ENCODE results near the gene SEPTIN1.
"Not testable (repeated sequence)": the region's sequence is repeated elsewhere in the genome, so short reads cannot be mapped to it uniquely, and the experiment has no call there.

Gene SEPTIN1

DNA sequence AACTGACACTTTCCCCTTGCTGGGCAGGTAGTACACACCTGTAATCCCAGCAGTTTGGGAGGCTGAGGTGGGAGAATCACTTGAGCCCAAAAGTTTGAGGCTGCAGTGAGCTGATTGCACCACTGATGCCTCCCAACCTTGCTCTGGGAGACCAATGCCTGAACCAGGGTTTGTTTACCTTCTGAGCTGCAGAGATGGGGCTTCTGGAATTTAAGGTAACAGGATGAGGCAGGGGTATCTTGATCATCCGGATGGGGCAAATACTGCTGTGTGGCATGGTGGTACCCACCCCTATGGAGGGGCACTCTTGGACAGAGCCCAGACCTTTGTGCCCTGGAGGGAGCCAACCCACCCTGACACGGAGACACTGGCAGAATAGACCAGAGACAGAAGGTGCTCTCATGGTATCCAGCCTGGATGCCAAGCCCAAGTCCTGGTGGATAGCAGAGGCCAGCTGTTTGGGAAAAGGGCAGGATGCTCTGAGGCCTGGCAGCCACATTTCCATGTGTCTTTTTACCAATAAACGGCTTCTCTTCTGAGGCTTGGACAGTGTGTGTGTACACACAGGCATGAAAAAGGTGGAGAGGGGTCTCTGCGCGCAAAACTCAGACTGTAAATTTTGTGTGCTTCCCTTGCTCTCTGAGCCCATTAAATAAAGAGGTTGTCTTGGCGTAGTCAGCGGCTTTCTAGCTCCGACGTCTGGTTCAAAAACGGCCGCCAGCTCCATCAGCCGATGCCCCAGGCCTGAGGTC is 17.2 kb upstream of the SEPTIN1 start:
- no peak for DNase-seq

DNA sequence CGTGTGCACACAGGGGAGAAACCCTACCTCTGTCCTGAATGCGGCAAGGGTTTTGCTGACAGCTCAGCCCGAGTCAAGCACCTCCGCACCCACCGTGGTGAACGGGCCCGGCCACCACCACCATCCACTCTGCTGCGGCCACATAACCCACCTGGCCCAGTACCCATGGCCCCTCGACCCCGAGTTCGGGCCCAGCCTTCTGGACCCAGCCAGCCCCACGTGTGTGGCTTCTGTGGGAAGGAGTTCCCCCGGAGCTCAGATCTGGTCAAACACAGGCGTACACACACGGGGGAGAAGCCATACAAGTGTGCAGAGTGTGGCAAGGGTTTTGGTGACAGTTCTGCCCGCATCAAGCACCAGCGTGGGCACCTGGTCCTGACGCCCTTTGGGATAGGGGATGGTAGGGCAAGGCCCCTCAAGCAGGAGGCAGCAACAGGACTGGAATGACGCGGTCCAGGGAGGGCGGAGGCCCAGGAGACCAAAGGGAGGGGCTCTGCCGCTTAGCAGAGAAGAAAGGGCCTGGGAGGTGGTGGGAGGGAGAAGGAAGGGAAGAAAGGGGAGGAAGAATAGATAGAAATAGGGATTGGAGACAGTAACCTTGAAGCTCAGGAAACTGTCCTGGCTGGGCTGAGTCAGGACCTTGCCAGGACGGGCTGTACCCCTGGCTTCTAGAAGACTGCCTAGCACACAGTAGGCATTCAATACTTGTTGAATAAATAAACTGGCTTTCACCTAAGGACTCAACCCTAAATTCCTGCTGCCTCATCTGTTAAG is 16.5 kb upstream of the SEPTIN1 start:
- no peak for DNase-seq

DNA sequence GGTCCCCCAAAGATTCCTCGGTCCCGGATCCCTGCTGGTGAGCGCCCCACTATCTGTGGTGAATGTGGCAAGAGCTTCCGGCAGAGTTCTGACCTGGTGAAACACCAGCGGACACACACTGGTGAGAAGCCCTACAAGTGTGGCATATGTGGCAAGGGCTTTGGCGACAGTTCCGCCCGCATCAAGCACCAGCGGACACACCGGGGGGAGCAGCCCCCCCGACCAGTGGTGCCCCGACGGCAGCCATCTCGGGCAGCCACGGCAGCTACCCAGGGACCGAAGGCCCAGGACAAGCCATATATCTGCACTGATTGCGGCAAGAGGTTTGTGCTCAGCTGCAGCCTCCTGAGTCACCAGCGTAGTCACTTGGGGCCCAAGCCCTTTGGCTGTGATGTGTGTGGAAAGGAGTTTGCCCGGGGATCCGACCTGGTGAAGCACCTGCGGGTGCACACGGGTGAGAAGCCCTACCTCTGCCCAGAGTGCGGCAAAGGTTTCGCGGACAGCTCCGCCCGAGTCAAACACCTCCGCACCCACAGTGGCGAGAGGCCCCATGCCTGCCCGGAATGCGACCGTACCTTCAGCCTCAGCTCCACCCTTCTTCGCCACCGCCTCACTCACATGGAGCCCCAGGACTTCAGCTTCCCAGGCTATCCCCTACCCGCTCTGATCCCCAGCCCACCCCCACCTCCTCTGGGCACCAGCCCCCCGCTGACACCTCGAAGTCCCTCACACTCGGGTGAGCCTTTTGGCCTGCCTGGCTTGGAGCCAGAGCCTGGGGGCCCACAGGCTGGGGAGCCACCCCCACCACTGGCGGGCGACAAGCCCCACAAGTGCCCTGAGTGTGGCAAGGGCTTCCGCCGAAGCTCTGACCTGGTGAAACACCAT is 15.7 kb upstream of the SEPTIN1 start:
- no peak for DNase-seq

DNA sequence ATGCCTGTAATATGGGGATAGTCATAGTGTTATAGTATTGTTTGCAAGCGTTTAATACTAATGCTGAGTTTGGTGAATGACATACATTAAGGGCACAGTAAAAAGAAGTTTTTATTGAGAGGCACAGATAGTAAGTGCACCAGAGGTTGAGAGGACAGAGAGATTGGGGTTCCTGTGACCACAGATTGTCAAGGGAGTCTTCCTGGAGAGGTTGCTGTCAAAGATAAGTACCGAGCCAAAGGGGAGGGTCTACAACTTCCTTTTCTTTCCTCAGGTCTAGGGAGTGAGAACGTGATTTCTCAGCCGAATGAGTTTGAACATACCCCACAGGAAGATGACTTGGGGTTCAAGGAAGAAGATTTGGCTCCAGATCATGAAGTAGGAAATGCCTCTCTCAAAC is 14.7 kb upstream of the SEPTIN1 start:
- DNase-seq = no peak

DNA sequence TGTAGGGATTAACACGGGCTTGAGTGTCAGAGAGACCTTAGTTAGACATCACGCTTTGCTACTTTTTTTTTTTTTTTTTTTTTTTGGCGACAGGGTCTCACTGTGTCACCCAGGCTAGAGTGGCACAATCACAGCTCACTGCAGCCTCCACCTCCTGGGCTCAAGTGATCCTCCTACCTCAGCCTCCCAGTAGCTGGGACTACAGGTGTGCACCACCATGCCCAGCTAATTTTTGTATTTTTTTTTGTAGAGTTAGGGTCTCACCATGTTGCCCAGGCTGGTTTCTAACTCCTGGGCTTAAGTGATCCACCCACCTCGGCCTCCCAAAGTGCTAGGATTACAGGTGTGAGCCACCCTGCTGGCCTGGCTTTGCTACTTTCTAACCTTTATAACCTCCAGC is 14.3 kb upstream of the SEPTIN1 start:
- not testable (repeated sequence) for DNase-seq

DNA sequence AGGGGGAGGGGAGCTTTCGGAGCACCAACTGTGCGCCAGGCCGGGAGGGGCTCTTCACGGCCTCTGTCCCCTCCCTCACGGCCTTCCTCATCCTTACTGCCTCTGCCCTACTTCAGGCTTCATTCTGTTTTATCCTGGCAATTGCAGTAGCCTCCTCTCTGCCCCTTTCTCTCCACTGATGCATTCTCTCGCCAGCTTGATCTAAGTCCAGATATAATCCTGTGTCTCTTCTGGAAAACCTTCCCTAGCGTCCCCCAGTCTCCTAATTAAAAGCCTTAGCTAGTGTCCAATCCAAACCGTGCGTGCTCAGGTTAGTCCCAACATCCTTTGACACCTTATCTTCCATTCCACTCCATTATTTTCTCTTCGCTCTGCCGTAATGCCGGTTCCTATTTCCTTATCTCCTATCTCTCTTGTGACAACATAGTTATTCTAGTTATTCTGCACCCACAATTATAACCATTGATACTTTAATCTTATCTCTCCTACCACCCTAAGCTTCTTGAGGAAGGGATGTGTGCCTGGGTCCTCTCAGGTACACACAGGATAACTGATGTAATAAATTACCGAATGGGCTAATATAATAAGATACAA is 13.7 kb upstream of the SEPTIN1 start:
- no peak for DNase-seq

DNA sequence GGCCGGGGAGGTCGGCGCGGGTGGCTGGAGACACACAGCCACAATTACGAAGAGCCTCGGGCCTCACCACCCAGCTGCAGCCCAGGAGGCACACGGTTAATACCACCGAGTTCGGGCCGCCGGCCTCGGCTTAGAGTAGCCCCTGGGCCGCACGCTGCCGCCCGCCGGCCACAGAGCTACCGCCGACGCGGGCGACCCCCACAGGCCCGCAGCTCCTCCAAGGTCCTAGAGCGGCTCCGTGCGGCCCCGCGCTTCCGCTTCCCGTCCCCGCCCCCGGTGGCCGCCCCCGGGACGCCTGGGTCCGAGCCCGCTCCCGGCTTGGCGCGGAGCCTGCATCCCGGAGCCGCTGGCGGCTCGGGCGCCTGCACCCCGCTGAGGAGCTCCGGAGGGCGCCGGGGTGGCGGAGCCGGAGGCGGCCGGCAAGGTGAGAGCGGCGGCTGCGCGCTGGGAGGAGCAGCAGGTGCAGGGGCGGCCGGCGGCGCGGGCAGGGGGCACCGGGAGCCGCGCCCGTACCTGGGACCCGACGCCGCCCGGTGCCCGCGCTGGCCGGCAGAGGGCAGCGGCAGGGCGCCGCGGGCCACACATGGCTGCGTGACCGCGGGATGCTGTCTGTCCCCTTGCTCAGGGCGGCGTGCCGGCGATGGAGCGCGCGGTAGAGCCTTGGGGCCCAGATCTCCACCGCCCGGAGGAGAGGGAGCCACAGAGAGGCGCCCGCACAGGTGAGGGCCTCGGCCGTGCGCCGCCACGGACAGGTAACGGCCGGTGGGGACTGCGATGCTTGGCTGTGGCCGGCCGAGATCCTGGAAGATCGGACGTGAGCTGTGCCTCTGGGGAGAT is 13.0 kb upstream of the SEPTIN1 start, which contains the start of gene ZNF48:
Gene ZNF48, plus strand, starts transcription at position 266 of the 837 bp plus-strand sequence. Its CDS starts 375 bp downstream, at position 641.
- DNase-seq = peak; percentile 57

DNA sequence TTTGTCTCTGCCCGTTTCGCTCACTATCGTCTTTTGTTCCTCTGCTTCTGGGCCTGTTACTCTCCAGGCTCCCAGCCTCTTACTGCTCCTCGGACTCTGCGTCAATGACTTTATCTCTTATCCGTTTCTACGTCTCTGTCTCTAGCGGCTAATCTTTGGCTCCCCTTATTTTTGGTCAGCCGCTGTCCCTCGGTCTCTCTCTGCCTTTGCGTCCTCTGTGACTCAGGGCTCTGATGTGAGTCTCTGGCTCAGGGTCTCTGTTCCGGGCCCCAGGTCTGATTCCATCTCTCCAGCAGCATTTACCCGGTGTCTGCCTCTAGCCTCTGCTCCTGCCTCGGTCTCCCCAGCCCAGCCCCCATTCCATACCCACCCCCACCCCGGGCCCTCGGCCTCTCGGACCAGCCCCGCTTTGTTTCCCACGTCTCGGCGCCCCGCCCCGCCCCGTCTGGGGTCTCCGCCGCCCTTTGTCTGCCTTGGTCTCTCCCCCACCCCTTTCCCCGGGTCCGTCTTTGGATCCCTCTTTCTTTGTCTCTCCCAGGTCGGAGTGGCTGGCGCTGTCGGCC is 12.3 kb upstream of the SEPTIN1 start:
- no peak for DNase-seq

DNA sequence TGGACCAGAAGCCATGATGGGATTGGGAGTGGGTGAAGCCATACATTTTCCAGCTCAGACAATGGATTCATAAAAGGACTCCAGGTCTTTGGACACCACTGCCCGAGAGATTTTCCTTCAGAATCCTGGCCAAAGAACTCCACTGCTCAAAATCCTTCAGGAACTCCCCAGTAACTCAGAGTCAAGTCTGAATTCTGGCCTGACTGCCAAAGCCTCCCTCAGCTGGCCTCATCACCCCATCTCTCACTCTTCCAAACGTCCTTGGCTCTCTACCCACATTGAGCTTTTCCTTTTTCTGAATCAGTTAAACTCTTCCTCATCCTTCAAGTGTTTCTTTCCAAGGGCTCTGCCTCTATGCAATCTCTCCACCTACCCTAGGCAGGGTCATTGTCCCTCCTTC is 1.2 kb upstream of the SEPTIN1 start:
- no peak for DNase-seq

DNA sequence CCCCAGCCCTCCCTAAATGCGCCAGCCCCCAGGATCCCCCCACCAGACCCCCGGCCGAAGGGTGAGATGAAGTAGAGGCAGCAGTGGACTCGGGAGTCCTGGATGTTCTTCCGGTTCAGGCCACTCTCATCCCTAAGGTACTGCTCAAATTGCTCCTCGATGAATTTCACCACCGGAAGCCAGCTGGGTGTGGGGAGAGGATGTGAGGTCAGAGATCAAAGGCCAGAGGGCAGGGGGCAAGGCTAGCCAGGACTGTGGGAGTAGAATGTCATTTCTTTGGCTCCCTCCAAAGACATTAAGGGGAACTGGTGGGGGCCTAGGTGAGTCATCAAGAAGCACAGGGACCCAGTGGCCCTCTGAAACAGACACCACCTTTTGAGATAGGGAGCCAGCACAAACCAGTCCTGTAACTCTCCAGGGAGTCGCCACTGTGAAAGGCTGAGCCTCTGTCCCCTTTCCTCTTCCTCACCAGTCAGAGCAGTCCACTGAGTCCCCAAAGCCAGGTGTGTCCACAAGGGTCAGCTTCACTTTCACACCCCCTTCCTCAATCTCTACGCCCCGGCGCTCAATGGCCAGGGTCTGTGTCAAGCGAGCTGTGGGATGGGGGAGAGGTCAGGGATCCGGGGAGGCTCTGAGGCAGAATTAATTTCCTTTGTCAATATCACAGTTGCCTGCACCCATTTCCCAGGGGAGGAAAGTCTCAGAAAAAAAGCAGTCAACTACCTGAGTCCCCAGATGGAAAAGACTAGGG is 895 bp downstream of the SEPTIN1 start:
- DNase-seq = no peak

DNA sequence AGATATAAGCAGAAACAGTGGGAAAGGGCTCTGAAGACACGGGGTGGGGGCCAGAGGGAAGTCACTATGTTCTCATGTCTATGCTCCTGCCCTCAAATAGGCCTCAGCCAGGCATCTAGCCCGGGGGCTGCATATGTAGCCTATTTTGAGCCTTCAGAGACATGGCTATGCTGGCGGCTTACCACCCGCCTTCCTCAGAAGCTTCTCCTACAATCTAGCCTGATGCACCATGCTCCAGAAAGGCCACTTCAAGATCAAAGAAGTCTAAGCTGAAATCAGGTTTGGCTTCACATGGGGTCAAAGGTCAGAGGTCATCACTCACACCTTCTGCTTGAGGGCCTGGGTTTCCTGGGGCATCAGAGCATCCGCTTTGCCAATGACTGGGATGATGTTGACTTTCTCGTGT is 1.6 kb downstream of the SEPTIN1 start:
- DNase-seq = no peak

DNA sequence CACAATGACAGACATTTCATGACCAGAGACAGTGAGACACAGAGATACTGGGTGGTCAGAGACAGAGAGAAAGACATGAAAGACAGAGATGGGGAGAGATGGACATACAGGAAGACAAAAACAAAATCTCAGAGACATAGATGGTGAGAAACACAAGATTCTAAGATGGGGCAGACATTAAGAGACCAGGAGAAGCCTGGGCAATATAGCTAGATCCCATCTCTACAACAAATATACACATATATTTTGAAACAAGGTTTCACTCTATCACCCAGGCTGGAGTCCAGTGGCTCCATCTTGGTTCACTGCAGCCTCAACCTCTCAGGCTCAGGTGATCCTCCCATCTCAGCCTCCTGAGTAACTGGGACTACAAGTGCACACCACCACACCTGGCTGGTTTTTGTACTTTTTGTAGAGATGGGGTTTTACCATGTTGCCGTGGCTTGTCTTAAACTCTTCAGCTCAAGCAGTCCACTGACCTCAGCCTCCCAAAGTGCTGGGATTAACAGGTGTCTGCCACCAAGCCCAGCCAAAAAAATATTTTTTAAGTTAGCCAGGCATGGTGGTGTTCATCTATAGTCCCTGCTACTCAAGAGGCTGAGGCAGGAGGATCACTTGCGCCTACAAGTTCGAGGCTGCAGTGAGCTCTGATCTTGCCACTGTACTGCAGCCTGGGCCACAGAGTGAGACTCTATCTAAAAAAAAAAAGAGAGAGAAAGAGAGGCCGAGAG is 2.1 kb downstream of the SEPTIN1 start:
- DNase-seq = no peak

DNA sequence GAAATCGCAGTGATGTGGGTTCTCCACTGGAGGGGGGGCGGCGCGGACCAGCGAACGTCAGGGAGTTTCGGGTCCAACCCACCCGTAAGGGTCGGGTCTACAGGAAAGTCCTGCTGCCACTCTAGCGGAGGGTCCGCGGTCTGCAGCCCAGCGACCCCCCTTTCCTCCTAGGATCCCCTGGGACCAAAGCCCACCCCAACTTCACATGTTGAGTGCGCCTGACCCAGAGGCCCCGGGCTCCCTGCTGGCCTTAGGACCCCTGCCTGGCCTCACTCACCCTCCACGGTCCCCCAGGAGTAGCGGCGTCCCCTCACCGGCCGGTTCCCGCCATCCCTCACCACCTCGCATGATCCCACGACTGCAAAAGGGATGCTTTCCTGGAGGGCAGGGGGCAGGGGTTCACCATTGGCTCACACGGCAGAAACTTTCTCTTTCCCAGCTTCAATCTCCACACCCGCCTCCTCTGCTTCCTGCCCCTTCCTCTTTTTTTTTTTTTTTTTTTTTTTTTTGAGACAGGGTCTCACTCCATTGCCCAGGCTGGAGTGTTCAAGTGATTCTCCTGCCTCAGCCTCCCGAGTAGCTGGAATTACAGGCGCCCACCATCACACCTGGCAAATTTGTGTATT is 3.1 kb downstream of the SEPTIN1 start:
- DNase-seq = no peak

DNA sequence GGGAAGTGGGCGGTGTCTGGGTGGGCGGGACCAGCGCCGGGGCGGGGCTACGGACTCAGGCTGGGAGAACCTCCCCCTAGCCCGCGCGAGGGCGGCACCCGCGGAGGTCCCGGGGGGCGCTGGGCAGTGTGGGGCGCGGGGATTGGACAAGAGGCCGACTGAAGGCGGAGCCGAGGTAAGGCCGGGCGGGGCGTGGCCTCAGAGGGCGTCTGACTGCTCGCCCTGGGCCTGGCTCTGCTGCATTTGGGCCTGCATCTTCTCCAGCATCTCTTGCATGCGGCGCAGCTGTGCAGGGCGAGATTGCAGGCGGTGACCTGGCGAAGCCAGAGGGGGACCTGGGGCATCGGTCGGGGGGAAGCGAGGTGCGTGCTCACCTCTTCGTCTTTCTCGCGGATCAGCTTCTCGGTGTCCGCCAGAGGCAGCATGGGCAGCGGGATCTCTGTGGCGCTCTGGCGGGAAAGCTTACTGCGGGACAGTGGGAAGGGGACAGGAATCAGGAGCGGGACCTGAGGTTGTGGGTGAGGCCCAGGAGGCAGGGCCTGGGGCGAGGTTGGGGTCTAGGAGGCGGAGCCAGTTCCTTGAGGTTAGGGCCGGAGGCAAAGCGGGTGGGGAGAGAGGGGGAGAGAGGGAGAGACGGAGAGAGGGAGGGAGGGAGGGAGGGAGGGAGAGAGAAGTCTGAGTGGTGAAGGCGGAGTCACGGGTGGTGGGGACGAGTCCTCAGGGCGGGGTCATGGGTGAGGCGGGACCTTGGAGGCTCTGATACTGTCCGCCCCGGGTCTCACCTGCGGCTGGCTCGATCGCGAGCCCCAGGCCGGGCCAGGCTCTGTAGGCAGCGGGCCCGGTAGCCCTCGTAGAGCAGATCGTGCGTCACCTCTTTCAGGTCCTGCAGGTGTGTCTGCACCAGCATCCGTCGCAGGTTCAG is 3.9 kb downstream of the SEPTIN1 start:
- DNase-seq = peak; percentile 98

DNA sequence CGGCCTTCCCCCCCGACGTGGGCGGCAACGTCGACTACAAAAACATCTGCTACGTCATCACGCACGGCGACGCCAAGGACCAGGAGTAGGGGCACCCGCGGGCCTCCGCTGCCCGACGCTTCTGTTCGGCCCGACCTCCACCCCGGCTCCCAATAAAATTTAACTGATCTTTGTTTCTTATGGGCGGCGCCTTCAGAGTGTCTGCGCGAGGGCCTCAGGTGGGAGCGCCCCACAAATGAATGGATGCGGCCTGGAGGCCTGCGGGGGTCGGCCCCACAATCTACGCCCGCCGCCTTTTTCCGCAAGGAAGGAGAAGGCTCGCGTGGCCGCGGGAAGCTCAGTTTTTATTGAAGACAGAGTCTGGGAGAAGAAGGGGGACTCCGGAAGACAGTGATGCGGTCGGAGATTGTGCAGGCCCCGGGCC is 4.5 kb downstream of the SEPTIN1 start:
- DNase-seq = peak; percentile 64

DNA sequence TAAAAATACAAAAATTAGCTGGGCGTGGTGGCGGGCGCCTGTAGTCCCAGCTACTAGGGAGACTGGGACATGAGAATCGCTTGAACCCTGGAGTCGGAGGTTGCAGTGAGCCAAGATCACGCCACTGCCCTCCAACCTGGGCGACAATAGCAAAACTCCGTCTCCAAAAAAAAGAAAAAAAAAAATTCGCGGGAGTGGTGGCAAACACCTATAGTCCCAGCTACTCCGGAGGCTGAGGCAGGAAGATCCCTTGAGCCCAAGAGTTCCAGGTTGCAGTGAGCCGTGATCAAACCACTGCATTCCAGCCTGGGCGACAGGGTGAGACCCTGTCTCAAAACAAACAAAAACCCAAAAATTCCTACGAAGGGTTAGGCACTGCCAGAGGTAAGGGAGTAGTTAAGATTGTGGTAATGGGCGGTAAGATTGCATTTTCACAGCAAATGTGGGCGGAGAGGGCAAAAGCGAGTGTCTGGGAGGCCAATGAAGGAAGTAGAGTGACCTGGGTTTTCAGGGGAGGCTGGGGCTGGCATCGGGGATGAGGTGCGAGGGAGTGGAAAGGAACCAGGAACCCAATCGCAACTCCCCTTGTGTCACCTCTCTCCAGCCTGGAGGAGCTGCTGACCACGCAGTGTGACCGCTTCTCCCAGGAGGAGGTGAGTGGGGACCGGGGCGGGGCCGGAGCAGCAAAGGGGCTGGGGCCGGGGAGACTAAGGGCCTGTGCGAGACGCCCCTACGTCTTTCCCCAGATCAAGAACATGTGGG is 5.1 kb downstream of the SEPTIN1 start:
- no peak for DNase-seq

DNA sequence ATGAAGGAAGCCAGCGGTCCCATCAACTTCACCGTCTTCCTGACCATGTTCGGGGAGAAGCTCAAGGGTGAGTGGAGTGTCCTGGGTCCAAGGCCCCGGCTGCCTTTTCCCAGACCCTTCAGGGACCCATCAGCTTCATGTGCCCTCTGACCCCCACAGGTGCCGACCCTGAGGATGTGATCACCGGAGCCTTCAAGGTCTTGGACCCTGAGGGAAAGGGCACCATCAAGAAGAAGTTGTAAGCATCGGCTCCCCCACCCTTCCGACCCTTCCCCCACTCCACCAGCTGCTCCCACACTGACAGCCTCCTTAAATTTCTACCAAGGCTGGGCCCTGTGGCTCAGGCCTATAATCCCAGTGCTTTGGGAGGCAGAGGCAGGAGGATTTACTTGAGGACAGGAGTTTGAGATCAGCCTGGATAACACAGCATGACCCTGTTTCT is 5.9 kb downstream of the SEPTIN1 start:
- no peak for DNase-seq

DNA sequence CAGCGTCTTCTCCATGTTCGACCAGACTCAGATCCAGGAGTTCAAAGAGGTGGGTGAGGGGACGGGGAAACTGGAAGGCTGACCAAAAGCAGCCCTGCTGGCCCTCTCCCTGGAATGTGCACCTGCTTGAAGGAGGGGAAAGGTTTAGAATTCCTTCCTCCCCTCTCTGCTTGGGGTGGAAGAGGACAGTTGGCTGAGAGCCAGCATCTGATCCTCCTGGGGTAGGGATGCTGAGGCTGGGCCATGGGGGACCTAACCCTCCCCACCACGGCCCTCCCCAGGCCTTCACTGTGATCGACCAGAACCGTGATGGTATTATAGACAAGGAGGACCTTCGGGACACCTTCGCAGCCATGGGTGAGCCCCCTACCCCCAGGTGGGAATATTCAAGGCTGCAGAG is 6.5 kb downstream of the SEPTIN1 start:
- DNase-seq = no peak

Measured in inflammatory macrophage treated with lipopolysaccharide for 4 hours (primary cell).